Neural cell (in vitro differentiated cells): ENCODE measurements around the gene PFKP.

Experiments used
- POLR2AphosphoS5 ChIP-seq: IDR thresholded peaks from 2 replicates; pipeline ENCODE4 v1.6.1; 2012
- TAF1 ChIP-seq: IDR thresholded peaks from 2 replicates; pipeline ENCODE4 v1.6.1; 2012; ENCODE audit warnings: low read depth
- TF ChIP-seq, protein P1 (sequence below): fragments of 450-650 bp; IDR thresholded peaks from 2 replicates; pipeline ENCODE4 v1.5.1; 2014; ENCODE audit warnings: antibody characterized with exemption, mild to moderate bottlenecking, moderate library complexity; ENCODE audit not compliant: poor library complexity, severe bottlenecking
- TF ChIP-seq, protein P2 (sequence below): IDR thresholded peaks from 2 replicates; pipeline ENCODE4 v1.6.1; 2012; ENCODE audit warnings: borderline replicate concordance

DNA sequence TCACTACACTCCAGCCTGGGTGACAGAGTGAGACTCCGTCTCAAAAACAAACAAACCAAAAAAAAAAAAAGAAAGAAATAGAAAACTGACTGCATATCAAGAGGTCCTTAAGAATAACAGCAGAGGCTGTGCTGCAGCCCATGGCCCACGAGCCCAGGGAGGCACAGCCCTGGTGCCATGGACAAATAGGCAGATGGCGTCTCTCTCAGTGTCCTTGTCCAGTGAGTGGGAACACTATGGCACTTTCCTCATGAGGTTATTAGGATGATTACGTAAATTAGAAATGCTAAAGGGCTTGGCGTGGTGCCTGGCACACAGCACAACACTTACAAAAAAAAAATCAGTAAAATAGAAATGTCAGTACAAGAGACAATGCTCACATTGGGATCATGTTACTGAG, 33.4 kb upstream of the PFKP start:
- TF ChIP-seq, protein P1, sequence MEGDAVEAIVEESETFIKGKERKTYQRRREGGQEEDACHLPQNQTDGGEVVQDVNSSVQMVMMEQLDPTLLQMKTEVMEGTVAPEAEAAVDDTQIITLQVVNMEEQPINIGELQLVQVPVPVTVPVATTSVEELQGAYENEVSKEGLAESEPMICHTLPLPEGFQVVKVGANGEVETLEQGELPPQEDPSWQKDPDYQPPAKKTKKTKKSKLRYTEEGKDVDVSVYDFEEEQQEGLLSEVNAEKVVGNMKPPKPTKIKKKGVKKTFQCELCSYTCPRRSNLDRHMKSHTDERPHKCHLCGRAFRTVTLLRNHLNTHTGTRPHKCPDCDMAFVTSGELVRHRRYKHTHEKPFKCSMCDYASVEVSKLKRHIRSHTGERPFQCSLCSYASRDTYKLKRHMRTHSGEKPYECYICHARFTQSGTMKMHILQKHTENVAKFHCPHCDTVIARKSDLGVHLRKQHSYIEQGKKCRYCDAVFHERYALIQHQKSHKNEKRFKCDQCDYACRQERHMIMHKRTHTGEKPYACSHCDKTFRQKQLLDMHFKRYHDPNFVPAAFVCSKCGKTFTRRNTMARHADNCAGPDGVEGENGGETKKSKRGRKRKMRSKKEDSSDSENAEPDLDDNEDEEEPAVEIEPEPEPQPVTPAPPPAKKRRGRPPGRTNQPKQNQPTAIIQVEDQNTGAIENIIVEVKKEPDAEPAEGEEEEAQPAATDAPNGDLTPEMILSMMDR: no peak
- TF ChIP-seq TAF1: no peak
- no peak for TF ChIP-seq POLR2AphosphoS5
- TF ChIP-seq, protein P2, sequence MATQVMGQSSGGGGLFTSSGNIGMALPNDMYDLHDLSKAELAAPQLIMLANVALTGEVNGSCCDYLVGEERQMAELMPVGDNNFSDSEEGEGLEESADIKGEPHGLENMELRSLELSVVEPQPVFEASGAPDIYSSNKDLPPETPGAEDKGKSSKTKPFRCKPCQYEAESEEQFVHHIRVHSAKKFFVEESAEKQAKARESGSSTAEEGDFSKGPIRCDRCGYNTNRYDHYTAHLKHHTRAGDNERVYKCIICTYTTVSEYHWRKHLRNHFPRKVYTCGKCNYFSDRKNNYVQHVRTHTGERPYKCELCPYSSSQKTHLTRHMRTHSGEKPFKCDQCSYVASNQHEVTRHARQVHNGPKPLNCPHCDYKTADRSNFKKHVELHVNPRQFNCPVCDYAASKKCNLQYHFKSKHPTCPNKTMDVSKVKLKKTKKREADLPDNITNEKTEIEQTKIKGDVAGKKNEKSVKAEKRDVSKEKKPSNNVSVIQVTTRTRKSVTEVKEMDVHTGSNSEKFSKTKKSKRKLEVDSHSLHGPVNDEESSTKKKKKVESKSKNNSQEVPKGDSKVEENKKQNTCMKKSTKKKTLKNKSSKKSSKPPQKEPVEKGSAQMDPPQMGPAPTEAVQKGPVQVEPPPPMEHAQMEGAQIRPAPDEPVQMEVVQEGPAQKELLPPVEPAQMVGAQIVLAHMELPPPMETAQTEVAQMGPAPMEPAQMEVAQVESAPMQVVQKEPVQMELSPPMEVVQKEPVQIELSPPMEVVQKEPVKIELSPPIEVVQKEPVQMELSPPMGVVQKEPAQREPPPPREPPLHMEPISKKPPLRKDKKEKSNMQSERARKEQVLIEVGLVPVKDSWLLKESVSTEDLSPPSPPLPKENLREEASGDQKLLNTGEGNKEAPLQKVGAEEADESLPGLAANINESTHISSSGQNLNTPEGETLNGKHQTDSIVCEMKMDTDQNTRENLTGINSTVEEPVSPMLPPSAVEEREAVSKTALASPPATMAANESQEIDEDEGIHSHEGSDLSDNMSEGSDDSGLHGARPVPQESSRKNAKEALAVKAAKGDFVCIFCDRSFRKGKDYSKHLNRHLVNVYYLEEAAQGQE: no peak
